Hepatocyte (in vitro differentiated cells): Measurements from ENCODE around the gene HINT3.

Source experiments
- EZH2 ChIP-seq: fragments of 200-600 bp; sonication (generic); IDR thresholded peaks from 2 replicates; pipeline ENCODE4 v1.6.1; 2016; ENCODE audit warnings: antibody characterized with exemption, mild to moderate bottlenecking, borderline replicate concordance
- EZH2phosphoT487 ChIP-seq: fragments of 200-600 bp; sonication (generic); IDR thresholded peaks from one replicate; pipeline ENCODE4 v1.6.1; 2018; ENCODE audit warnings: antibody characterized with exemption, mild to moderate bottlenecking, low read depth, moderate library complexity; ENCODE audit not compliant: unreplicated experiment, severe bottlenecking
- TF ChIP-seq, protein P1 (sequence below): fragments of 200-600 bp; sonication (generic); IDR thresholded peaks from 2 replicates; pipeline ENCODE4 v1.5.1; 2016; ENCODE audit warnings: antibody characterized with exemption, mild to moderate bottlenecking; ENCODE audit not compliant: poor library complexity

- TF ChIP-seq EZH2, result no peak
- TF ChIP-seq, protein P1, sequence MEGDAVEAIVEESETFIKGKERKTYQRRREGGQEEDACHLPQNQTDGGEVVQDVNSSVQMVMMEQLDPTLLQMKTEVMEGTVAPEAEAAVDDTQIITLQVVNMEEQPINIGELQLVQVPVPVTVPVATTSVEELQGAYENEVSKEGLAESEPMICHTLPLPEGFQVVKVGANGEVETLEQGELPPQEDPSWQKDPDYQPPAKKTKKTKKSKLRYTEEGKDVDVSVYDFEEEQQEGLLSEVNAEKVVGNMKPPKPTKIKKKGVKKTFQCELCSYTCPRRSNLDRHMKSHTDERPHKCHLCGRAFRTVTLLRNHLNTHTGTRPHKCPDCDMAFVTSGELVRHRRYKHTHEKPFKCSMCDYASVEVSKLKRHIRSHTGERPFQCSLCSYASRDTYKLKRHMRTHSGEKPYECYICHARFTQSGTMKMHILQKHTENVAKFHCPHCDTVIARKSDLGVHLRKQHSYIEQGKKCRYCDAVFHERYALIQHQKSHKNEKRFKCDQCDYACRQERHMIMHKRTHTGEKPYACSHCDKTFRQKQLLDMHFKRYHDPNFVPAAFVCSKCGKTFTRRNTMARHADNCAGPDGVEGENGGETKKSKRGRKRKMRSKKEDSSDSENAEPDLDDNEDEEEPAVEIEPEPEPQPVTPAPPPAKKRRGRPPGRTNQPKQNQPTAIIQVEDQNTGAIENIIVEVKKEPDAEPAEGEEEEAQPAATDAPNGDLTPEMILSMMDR, result no peak
- TF ChIP-seq EZH2phosphoT487, result no peak
Observed at GRCh38 chr6:125942672-125943527, 13.7 kb upstream of the HINT3 start.
